Activated B cell treated with CpG ODN at 0.5 μM for 24 hours (primary cell): ENCODE results near the gene EIF4E1B. TPM values are rescaled to one million over a fixed set of nuclear protein-coding genes. Genes with fewer than 3 reads are reported as not detected.

Experiments
- ATAC-seq: fragments of 200-7000 bp; cut with Tn5 transposase; one replicate; pipeline ENCODE4 v1.10.0; 2021; ENCODE audit warnings: low read depth, mild to moderate bottlenecking, moderate library complexity
- CTCF ChIA-PET: fragments of 350-600 bp; sonication (Branson Sonifier 250); formaldehyde crosslinking; loops from one replicate; lab custom pipeline; 2021; ENCODE audit warnings: antibody characterized with exemption; lab: Charles Lee
- POLR2A ChIA-PET: fragments of 350-600 bp; sonication (Branson Sonifier 250); formaldehyde crosslinking; loops from one replicate; lab custom pipeline; 2021; ENCODE audit warnings: antibody characterized with exemption; lab: Charles Lee
- DNase-seq: peaks from one replicate; pipeline ENCODE4 v3.0.0; 2022
- H3K27ac Mint-ChIP-seq: one replicate; pipeline ENCODE4 v1.8.0; 2020; ENCODE audit warnings: mixed read lengths
- H3K27me3 Mint-ChIP-seq: one replicate; pipeline ENCODE4 v1.8.0; 2021; ENCODE audit warnings: mixed read lengths
- H3K36me3 Mint-ChIP-seq: one replicate; pipeline ENCODE4 v1.8.0; 2021; ENCODE audit warnings: low read depth, mixed read lengths
- H3K4me1 Mint-ChIP-seq: one replicate; pipeline ENCODE4 v1.8.0; 2021; ENCODE audit warnings: mixed read lengths
- H3K4me3 Mint-ChIP-seq: one replicate; pipeline ENCODE4 v1.8.0; 2020; ENCODE audit warnings: mild to moderate bottlenecking, mixed read lengths
- H3K9me3 Mint-ChIP-seq: one replicate; pipeline ENCODE4 v1.8.0; 2020; ENCODE audit warnings: mixed read lengths
- intact Hi-C: fragments of 100-400 bp; cut with micrococcal nuclease; formaldehyde crosslinking; loops from one replicate; pipeline ENCODE4 v1.15.1; 2024
- total RNA-seq: library from RNA; stranded (reverse); gene quantifications from 2 replicates; pipeline ENCODE4 v1.2.3, GENCODE V29; 2022
- TF ChIP-seq, protein P1 (sequence below): fragments of 200-600 bp; IDR thresholded peaks from one replicate; pipeline ENCODE4 v1.8.0; 2022; ENCODE audit warnings: antibody characterized with exemption, mild to moderate bottlenecking

Gene EIF4E1B
- total RNA-seq, 1 donor from 2014 or later, result not detected

DNA sequence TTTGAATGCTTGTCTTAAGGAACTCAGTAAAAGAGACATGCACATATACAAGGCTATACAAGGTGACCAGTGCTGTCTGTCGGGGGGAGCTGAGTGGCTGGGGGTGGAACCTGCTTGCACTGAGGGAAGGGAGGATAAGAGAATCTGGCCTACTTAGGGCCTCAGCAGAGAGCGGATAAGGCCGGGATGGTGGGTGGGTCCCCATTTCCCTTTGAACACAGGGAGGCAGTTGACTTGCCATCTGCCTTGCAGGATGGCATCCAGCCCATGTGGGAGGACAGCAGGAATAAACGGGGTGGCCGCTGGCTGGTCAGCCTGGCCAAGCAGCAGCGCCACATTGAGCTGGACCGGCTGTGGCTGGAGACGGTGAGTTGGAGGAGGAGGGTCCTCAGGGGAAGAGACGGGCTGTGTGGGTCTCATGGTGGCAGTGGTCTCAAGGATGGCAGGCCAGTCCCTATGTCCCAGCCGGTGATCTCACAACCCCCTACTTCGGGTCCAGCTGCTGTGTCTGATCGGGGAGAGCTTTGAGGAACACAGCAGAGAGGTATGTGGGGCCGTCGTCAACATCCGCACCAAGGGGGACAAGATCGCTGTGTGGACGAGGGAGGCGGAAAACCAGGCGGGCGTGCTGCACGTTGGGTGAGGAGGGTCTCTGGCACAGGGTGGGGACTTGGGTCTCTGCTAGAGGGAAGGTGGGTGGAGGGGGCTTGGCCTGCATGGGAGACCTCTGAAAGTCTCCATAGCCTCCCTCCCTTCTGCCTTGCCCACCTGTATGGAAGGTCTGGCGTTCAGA, 14.6 kb downstream of the EIF4E1B start:
- DNase-seq (no peak), ATAC-seq (no peak)
- TF ChIP-seq, protein P1, sequence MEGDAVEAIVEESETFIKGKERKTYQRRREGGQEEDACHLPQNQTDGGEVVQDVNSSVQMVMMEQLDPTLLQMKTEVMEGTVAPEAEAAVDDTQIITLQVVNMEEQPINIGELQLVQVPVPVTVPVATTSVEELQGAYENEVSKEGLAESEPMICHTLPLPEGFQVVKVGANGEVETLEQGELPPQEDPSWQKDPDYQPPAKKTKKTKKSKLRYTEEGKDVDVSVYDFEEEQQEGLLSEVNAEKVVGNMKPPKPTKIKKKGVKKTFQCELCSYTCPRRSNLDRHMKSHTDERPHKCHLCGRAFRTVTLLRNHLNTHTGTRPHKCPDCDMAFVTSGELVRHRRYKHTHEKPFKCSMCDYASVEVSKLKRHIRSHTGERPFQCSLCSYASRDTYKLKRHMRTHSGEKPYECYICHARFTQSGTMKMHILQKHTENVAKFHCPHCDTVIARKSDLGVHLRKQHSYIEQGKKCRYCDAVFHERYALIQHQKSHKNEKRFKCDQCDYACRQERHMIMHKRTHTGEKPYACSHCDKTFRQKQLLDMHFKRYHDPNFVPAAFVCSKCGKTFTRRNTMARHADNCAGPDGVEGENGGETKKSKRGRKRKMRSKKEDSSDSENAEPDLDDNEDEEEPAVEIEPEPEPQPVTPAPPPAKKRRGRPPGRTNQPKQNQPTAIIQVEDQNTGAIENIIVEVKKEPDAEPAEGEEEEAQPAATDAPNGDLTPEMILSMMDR, result no peak
- intact Hi-C loops, result no loop called here
- Mint-ChIP-seq H3K4me1 (peaks cover 28% of the 10 kb centered on the region), H3K36me3 (no peaks in the 10 kb centered on the region), H3K27ac (no peak overlapping the region), H3K27me3 (no peaks in the 10 kb centered on the region), H3K9me3 (no peaks in the 10 kb centered on the region), H3K4me3 (no peak overlapping the region)
- ChIA-PET POLR2A (no interaction called here), CTCF (interaction anchor here (3.0 to 8.5 kb wide), 2 partner anchors 14 to 15 kb away, joined by 15 to 62 read pairs; partner anchors contain the start of genes EIF4E1B and SNCB)

DNA sequence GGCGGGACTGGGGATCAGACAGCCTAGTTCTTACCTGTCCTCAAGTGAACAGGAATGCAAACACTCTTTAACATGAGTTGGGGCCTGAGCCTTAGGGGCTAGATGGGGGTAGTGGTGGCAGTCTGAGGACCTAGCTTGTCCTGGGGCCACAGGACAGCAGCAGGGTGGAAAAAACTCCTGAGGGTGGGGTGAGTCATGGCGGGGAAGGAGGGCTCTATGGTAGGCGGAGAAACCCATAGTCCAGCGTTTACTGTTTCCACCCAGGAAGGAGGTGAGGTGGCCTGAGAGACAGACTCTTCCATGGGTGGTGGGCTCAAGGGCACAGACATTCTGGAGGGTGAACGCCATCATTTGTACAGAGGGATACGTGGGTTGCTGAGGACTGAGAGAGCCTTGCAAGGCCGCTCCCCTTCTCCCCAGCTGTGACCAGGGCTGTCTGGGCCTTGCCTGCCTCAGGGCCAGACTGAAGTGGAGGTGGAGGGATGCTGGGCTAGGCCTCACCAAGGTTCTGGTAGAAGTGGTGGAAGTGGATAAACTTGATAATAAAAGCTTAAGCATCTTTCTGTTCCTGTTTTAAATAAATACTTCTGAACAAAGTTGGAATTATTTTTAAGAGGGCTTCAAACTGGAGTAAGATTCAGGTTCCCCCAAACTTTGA, 15.7 kb downstream of the EIF4E1B start:
- no peaks in the 10 kb centered on the region for H3K36me3 Mint-ChIP-seq
- ATAC-seq, result no peak
- peak overlapping the region; percentile 91 for H3K27ac Mint-ChIP-seq
- DNase-seq, result no peak
- CTCF ChIA-PET, result interaction anchor here (0.9 to 8.5 kb wide), 5 partner anchors 13 to 286 kb away, joined by 3 to 62 read pairs (median 3); partner anchors contain the start of genes CLTB, EIF4E1B and SNCB
- no peaks in the 10 kb centered on the region for H3K27me3 Mint-ChIP-seq
- H3K9me3 Mint-ChIP-seq, result no peaks in the 10 kb centered on the region
- TF ChIP-seq, protein P1, result no peak
- peaks cover 35% of the 10 kb centered on the region for H3K4me1 Mint-ChIP-seq
- POLR2A ChIA-PET, result interaction anchor here (0.8 to 2.2 kb wide), 12 partner anchors 11 to 359 kb away, joined by 3 to 29 read pairs (median 7); partner anchors contain the start of genes EIF4E1B, FAF2, KIAA1191 and RNF44
- peak overlapping the region; percentile 90 for H3K4me3 Mint-ChIP-seq
- intact Hi-C loops, result loop anchor here (2.0 kb wide), 1 partner anchor 109 kb away; the partner anchor contains the start of gene RNF44

DNA sequence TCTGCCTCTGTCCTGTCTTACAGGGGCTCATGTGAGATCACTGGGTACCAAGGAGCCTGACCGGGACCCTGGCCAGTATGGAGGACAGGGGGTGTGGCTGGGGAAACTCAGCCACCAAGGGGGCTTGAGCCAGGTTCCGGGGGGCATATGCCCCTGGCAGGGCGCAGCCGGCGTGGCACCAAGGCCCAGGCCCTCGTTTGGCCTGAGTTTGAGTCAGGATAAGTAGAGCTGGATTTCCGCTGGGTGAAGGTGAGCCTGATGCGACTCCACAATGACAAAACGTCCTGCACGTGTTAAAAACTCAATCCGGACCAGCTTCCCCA, 16.2 kb downstream of the EIF4E1B start:
- Mint-ChIP-seq H3K4me3 (peak overlapping the region; percentile 90), H3K9me3 (no peaks in the 10 kb centered on the region), H3K36me3 (no peaks in the 10 kb centered on the region), H3K27me3 (no peaks in the 10 kb centered on the region), H3K4me1 (peaks cover 39% of the 10 kb centered on the region), H3K27ac (peak overlapping the region; percentile 91)
- no peak for DNase-seq
- TF ChIP-seq, protein P1, result no peak
- intact Hi-C loops, result loop anchor here (1.0 to 2.0 kb wide), 7 partner anchors 12 to 258 kb away; partner anchors contain the start of genes EIF4E1B, FAF2, GPRIN1 and HIGD2A
- ATAC-seq, result no peak
- ChIA-PET POLR2A (interaction anchor here (0.8 to 2.2 kb wide), 15 partner anchors 11 to 1558 kb away, joined by 3 to 29 read pairs (median 5); partner anchors contain the start of genes EIF4E1B, FAF2, HNRNPAB and KIAA1191), CTCF (interaction anchor here (0.9 to 8.5 kb wide), 6 partner anchors 12 to 286 kb away, joined by 3 to 62 read pairs (median 3); partner anchors contain the start of genes CLTB, EIF4E1B and SNCB)

DNA sequence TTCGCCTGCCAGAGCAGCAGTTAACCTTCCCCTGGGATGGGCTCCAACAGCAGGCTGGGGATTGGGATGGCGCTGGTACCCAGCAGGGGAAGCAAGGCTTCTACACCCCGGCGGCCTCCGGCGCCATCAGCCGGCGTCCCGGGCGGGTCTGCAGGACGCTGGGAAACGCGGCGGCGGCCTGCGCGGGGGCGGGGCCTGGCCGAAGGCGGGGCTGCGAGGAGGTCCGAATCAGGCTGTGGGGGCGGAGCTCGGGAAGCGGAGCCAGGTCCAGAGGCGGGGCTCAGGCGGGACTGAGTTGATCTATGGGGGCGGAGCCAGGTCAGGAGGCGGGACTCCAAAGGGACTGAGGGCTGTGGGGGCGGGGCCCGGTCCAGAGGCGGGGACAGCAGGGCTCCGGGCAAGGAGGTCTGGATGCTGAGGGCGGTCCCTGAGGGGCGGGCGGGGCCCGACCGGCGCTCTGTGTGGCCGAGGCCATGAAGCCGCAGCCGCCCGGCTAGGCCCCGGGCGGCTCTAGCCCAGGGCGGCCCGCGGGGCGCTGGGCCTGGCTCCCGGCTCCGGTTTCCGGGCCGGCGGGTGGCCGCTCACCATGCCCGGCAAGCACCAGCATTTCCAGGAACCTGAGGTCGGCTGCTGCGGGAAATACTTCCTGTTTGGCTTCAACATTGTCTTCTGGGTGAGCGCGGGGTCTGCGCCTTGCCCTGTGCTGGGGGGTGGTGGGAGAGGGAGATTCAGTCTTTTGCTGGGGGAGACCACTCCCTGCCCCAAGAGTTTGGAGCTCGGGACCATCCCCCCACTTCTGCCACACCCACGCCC, 16.8 kb downstream of the EIF4E1B start, which contains the start of gene TSPAN17:
Gene TSPAN17 (plus strand): TSS at position 455 of the 813 bp plus-strand sequence. CDS start 132 bp downstream, at position 587.
- peaks cover 45% of the 10 kb centered on the region for H3K4me1 Mint-ChIP-seq
- no peaks in the 10 kb centered on the region for H3K27me3 Mint-ChIP-seq
- H3K9me3 Mint-ChIP-seq, result no peaks in the 10 kb centered on the region
- ATAC-seq, result peak; percentile 97
- no peaks in the 10 kb centered on the region for H3K36me3 Mint-ChIP-seq
- POLR2A ChIA-PET, result interaction anchor here (0.7 to 2.2 kb wide), 17 partner anchors 11 to 1557 kb away, joined by 3 to 29 read pairs (median 4); partner anchors contain the start of genes EIF4E1B, FAF2, HNRNPAB and KIAA1191
- TF ChIP-seq, protein P1, result no peak
- H3K4me3 Mint-ChIP-seq, result peak within 1 kb of the TSS; percentile 90
- peak within 1 kb of the TSS; percentile 91 for H3K27ac Mint-ChIP-seq
- CTCF ChIA-PET, result interaction anchor here (0.6 to 8.5 kb wide), 7 partner anchors 12 to 287 kb away, joined by 3 to 62 read pairs (median 3); partner anchors contain the start of genes CLTB, EIF4E1B and SNCB
- peak; percentile 99 for DNase-seq
- intact Hi-C loops, result loop anchor here (1.0 to 2.0 kb wide), 7 partner anchors 11 to 259 kb away; partner anchors contain the start of genes EIF4E1B, FAF2, GPRIN1 and HIGD2A
